UCSD-AML1 (cell line): ENCODE data around the gene EIF3CL.
"Not testable (repeated sequence)": the region's sequence is repeated elsewhere in the genome, so short reads cannot be mapped to it uniquely, and the experiment has no call there.

Experiments used
- DNase-seq: peaks from one replicate; lab custom pipeline; 2025; ENCODE audit not compliant: unreplicated experiment; lab: John Stamatoyannopoulos, UW

Gene EIF3CL

DNA sequence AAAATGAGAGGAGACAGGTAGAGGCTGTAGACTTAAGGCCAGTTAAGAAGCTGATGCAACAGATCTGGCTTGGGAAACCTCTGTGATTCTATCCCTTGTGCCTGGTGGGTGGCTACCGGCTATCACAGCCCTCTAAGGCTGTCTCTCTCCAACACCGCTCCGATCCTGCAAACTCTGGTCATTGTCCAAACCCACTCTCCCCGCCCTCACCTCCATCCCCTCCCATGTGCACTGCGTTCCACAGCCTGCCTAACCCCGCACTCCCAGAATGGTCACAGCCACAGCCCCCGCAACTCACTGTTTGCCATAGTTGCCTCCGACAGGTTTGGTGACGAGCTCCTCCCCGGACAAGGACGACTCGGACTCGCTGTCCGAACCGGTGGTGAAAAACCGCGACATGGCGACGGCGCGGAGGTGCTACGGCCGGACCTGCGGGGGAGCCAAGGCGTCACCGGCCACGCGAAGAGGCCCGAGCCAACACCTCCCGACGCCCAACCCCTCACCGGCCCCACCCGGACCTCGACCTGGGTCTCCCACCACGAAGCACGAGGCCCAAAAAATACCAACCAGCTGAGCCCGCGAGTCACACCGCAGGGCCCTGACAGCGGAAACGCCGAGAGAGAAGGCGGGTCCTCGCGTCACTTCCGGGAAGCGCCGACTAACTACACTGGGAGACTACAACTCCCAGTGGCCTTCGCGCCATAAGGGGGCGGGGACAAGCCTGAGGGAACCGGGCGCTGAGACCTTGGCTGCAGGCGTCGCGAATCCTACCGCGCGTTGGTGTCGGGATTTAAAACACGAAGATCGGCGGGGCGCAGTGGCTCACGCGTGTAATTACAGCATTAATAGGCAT lies at the start of gene EIF3CL:
EIF3CL (minus strand) TSS at position 622 of the 853 bp plus-strand sequence; CDS start at position 399, 223 bp downstream.
- not testable (repeated sequence) for DNase-seq

GRCh38 chr16:28447081-28447480 lies 43.4 kb upstream of the EIF3CL start:
- DNase-seq: not testable (repeated sequence)

DNA sequence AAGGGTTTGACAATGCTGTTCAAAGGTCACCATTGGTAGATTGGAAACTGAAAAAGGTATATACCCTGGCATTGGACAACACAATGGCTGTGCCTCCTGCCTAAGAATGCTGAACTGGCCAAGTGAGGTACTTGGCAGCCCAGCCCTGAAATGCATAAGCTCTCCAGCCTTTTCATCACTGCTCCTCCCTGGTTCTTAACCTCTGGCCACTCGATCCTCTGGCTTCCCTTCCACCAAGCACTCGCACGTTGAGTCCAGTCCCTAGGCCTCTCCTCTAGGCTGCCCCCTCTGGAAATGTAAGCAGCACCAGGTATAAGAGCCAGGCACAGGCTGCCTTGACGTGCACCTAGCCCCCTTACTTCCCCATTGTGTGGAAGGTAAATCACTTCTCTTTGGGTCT lies 42.7 kb upstream of the EIF3CL start:
- DNase-seq: not testable (repeated sequence)

GRCh38 chr16:28443943-28444342 lies 40.3 kb upstream of the EIF3CL start:
- not testable (repeated sequence) for DNase-seq

DNA sequence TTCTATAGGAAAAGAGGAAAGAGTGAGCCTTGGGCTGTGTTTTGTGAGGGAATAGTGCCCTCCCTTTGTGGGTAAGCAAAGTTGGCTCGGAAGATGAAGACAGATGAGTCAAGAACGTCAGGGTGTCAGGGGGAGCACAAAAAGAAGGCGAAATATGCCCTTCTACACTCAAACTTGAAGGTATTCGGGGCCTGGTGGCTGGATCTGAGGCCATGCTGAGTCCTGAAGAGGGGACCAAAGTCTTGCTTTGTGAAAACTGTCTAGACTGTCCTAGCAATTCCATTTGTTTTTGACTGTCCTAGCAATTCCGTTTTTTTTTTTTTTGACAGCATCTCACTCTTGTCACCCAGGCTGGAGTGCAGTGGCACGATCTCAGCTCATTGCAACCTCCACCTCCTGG lies 35.3 kb upstream of the EIF3CL start:
- DNase-seq: not testable (repeated sequence)

- not testable (repeated sequence) for DNase-seq
Measured at GRCh38 chr16:28435340-28435739, 31.7 kb upstream of the EIF3CL start.

DNA sequence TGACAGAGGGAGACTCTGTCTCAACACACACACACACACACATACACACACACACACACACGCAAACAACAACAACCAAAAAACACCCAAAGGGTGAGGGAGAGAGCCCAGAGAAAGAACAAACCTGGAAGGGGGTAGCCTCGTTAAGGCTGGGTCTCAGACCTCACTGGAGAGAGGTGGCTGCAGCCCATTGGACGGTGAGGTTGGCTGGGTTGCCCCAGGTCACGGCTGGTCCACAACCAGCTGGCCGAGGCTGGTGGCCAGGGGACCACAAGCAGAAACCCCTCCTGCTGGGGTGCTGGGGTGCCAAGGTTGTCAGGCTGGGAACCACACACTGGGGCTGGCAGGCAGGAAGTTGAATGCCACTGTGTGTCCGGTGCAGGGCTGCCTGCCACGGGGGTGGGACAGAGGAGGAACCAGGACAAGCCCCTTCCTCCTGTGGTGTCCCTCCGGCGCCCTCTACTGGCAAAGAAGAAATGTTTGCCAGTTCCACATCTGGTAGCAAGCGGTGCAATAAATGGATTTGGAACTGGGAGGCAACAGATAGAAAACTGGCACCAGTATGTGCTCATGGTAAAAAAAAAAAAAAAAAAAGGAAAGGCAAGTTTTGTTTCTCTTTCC lies 22.5 kb upstream of the EIF3CL start:
- not testable (repeated sequence) for DNase-seq

DNA sequence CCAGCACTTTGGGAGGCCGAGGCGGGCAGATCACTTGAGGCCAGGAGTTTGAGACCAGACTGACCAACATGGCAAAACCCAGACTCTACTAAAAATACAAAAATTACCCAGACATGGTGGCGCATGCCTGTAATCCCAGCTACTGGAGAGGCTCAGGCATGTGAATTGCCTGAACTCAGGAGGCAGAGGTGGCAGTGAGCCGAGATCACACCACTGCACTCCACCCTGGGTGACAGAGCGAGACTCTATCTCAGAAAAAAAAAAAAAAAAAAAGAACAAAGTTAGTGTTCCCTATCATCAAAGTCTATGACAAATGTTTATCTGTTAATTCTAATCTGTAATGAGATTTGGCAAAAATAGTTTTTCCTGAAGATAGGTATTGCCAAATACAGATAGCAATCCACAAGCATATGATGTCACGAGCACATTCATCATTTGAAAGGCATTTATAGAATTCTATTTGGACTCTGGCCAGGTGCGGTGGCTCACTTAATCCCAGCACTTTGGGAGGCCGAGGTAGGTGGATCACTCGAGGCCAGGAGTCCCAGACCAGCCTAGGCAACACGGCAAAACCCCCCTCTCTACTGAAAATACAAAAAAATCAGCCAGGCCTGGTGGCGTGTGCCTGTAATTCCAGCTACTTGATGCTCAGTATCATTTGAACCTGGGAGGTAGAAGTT lies 17.6 kb upstream of the EIF3CL start:
- not testable (repeated sequence) for DNase-seq

- DNase-seq: not testable (repeated sequence)
Measured at GRCh38 chr16:28417033-28417432, 13.4 kb upstream of the EIF3CL start.

GRCh38 chr16:28414530-28414929 lies 10.9 kb upstream of the EIF3CL start:
- DNase-seq: not testable (repeated sequence)

GRCh38 chr16:28413585-28413984 lies 9.9 kb upstream of the EIF3CL start:
- not testable (repeated sequence) for DNase-seq

- not testable (repeated sequence) for DNase-seq
Measured at GRCh38 chr16:28392054-28392453, 11.6 kb downstream of the EIF3CL start.

GRCh38 chr16:28382177-28382867 lies 21.3 kb downstream of the EIF3CL start:
- not testable (repeated sequence) for DNase-seq

DNA sequence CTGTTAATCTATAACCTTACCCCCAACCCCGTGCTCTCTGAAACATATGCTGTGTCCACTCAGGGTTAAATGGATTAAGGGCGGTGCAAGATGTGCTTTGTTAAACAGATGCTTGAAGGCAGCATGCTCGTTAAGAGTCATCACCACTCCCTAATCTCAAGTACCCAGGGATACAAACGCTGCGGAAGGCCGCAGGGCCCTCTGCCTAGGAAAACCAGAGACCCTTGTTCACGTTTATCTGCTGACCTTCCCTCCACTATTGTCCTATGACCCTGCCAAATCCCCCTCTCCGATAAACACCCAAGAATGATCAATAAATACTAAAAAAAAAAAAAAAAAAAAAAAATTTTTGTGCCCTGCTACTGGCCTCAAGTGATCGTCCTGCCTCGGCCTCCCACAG lies 25.8 kb downstream of the EIF3CL start:
- not testable (repeated sequence) for DNase-seq

GRCh38 chr16:28377108-28377625 lies 26.5 kb downstream of the EIF3CL start:
- DNase-seq: not testable (repeated sequence)

DNA sequence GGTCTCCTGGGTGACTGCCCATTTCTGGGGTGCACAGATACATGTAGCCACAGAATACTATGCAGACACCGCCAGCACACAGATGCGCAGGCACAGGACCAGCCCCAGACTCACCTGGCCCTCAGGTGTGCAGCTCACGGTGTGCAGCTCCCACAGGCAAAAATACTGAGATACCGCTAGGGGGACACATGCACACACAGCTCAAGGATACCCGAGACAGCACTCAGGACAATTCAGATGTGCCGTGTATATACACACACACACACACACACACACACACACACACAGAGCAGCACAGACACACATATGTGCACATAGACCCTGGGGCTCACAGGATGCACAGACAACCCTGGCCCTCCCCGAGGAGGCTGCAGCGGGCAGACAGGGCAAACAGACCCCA lies 28.5 kb downstream of the EIF3CL start:
- not testable (repeated sequence) for DNase-seq

- DNase-seq: not testable (repeated sequence)
Measured at GRCh38 chr16:28374281-28374680, 29.4 kb downstream of the EIF3CL start.

DNA sequence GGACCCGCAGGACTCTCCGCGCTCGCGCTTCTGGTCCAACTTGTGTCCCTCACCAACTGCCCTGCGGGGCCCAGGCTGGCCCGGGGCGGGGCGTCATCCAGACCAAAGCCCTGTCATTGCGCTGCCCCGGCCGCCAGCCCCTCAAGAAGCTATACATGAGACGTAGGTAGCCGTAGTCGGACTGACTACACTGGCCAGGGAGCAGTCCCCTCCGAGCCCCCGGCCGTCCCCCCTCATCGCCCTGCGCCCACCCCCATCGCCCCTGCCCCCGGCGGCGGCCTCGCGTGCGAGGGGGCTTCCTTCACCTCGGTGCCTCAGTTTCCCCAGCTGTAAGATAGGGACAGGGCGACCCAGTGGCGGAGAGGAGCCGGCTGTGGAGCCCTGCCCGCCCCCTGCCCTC lies 35.7 kb downstream of the EIF3CL start:
- DNase-seq: not testable (repeated sequence)

- DNase-seq: not testable (repeated sequence)
Measured at GRCh38 chr16:28364268-28365173, 39.1 kb downstream of the EIF3CL start.

DNA sequence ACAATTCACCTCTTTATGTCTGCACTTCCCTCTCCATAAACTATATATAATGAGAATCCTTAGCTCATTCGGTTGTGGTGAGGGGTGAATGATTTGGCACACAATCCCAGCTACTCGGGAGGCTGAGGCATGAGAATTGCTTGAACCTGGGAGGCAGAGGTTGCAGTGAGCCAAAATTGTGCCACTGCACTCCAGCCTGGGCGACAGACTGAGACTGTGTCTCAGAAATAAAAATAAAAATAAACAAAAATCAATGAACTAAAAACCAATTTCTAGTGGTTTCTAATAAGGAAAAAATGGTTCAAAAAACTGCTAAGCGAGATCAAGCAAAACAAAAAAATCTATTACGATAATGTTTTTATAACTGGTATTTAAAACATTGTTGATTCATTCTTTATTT lies 40.2 kb downstream of the EIF3CL start, which contains the start of gene NPIPB6:
NPIPB6 (minus strand) TSS at position 101 of the 400 bp plus-strand sequence. CDS start 686 bp downstream, outside the sequence.
- not testable (repeated sequence) for DNase-seq
